Embryonic facial prominence (tissue), 1 donor: Measurements from ENCODE around the gene MTA1.

Source experiments
- DNase-seq: peaks from one replicate; pipeline ENCODE4 v3.0.0-alpha.2; 2016; ENCODE audit errors: extremely low spot score

MTA1 gene

DNA sequence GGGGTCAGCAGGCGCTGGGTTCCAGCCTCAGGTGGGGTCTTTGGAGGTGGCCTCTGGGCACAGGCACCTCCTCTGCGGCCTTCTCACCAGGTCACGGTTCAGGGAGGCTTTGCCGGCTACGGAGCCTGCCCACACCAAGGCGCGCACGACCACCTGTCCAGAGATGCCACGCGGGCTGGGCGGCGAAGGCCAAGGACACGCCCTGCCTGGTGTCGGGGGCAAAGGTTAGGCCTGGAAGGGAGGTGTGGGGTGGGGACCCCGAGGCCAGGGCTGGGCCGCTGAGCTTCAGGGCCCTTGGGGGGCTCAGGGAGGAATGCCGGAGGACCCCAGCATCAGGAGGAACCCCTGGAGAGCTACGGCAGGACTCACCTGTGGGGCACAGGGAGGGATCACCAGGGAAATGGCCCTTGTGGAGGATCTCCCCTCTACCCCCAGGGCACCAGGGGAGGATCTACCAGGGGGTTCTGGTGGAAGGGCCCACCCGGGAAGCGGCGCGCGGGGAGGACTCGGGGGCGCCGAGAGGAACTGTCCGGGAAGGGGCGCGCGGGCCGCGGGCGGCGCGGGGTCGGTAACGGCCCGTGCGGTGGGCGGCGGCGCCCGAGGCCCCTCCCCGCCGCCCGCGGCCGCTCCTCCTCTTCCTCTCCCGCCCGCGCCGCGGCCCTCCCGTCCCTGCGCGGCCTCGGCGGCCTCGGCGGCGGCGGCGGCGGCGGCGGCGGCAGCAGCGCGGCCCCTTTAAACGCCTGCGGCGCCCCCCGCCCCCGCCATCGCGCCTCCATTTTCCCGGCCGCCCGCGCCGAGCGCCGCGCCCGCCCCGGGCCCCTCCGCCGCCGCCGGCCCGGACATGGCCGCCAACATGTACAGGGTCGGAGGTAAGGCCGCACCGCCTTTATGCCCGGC is at the start of gene MTA1:
MTA1 (plus strand) TSS at position 633 of the 897 bp plus-strand sequence; CDS start at position 842, 209 bp downstream.
- DNase-seq, result no peak

DNA sequence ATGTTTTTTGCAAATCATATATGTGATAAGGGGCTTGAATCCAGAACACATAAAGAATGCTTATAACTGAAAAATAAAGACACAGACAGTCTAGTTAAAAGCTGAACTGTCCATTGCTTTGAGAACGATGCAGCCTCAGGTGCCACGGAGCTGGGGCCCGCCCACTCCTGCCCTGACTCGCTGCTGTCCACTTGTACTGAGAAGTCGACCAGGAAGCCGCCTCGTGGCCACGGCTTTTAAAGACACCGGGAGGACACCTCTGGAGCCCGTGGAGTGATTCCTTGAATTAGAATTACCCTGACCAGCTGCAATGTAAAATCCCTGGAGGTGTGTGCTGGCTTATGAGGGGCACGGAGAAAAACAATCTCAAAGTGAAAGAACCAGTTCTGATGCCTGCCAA is 45.2 kb upstream of the MTA1 start:
- DNase-seq, result no peak

- no peak for DNase-seq
Observed at GRCh38 chr14:105375635-105376057, 44.0 kb upstream of the MTA1 start.

GRCh38 chr14:105376521-105377440 is 42.8 kb upstream of the MTA1 start:
- DNase-seq, result no peak

GRCh38 chr14:105377555-105378182 is 42.0 kb upstream of the MTA1 start:
- no peak for DNase-seq

DNA sequence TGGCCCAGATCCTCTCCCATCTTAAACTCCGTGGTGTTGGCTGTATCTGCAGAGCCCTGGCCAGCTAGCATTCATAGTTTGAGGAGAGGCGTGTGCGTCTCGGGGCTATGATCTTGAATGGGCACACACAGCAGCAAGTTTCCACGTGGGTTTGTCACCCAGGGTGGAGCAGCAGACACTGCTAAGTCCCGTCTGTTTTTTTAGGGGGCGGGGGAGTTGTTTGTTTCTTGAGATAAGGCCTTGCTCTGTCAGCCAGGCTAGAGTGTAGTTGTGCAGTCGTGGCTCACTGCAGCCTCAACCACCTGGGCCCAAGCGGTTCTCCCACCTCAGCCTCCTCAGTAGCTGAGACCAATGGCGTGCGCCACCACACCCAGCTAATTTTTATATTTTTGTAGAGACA is 41.4 kb upstream of the MTA1 start:
- DNase-seq, result no peak

GRCh38 chr14:105378873-105379685 is 40.5 kb upstream of the MTA1 start:
- DNase-seq, result no peak

DNA sequence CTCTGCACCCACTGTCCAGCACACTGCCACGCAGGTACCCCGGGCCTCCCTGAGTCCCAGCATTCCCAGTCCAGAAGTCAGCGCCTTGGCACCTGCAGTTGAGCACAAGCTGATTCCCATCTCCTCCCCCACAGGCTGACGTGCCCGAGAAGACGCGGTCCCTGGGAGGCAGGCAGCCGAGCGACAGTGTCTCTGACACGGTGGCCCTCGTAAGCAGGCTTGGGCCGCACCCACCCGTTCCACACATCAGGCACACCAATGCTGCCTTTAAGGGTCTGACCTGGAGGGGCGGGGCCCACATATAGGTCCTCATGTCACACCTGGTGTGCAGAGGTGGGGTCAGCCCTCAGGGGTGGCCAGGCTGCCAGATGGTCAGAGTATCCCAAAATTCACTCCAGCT is 39.7 kb upstream of the MTA1 start:
- DNase-seq, result no peak

DNA sequence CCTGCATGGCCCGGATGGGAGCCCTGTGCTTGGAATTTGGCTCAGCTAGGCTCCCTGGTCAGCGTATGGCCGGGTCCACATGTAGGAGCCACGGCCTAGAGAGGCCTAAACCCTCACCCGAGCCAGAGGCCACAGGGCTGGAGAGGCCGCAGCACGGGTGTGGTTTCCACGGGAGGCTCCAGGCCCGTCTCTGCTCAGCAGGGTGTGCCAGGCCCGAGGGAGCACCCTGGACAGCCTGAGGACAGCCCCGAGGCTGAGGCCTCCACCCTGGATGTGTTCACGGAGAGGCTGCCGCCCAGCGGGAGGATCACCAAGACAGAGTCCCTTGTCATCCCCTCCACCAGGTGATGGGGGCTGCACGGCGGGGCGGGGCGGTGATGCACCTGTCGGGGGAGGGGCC is 38.9 kb upstream of the MTA1 start:
- DNase-seq, result no peak

- no peak for DNase-seq
Observed at GRCh38 chr14:105381446-105382342, 37.9 kb upstream of the MTA1 start.

DNA sequence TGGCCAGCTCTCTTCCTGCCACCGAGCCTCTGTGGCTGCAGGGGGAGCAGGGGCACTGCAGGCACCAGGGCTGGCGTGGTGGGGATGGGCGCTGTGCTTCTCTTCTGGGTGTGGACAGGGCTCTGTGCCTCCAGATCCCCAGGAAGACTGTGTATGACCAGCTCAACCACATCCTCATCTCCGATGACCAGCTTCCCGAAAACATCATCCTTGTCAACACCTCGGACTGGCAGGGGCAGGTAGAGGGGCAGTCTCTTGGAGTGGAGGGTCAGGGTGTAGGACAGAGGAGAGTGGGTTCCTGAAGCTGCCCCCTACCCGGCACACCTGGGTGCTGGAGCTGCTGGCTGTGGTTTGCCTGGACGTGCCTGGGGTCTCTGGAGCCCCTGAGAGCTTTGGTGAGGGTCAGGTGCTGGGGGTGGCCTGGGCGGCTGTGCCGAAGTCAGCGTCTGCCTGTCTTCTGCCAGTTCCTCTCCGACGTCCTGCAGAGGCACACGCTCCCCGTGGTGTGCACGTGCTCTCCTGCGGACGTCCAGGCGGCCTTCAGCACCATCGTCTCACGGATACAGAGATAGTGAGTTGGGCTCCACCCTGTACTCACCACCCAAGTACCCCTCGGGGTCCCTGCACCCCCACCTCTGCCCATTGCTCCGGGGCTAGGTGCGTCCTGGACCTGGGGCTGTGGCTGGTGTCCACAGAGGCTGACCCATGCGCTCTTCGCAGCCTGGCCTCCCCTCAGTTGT is 37.1 kb upstream of the MTA1 start:
- DNase-seq, result no peak

GRCh38 chr14:105383083-105383730 is 36.4 kb upstream of the MTA1 start:
- no peak for DNase-seq

- no peak for DNase-seq
Observed at GRCh38 chr14:105384041-105384557, 35.5 kb upstream of the MTA1 start.

DNA sequence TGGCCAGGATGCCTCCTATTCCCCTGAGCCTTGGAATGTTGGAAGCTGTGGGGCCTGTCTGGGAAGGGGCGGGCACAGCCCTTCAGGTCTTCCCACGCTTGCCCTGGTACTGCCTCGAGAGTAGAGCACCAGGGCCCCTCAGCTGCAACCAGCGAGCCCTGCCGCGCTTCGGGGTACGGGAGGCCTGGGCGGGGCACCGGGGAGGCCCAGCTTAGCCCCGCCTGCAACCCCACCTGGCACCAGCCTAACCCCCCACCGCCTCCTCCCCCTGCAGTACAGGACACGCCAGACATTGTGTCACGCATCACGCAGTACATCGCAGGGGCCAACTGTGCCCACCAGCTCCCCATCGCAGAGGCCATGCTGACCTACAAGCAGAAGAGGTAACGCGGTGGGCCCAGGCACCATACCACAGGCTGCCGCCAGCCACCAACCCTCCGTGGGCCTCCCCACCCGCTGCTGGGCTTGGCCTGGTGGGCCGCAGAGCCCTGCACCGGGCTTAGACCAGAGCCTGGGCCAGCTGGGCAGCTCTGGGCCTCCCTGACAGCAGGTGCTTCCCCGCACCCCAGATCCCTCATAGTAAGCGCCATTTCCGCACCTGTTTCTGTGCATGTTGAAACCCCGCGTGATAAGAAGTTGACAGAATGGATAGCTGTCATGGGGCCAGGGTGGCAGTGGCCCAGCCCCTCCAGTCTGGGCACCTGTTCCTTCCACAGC is 34.9 kb upstream of the MTA1 start:
- DNase-seq, result no peak

DNA sequence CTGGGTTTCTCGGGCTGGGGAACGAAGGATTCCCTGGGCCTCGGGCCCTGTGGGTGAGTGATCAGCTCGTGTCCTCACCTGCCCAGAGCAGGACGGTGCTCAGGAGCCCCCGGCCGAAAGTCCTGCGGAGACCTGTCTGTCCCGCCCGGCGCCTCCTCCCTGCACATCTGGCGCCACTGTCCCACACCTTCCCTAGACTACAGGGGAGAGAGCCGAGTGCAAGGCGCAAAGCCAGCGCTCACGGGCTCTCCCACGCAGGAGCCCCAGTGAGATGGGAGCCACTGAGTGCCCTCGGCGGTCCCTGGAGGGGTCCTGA is 34.3 kb upstream of the MTA1 start:
- DNase-seq, result no peak

GRCh38 chr14:105385698-105386365 is 33.8 kb upstream of the MTA1 start:
- no peak for DNase-seq
